ENCODE results near the gene MMP25. TPM values are rescaled to one million over a fixed set of nuclear protein-coding genes. Genes with fewer than 3 reads are reported as not detected.
"Not testable (repeated sequence)": the region's sequence is repeated elsewhere in the genome, so short reads cannot be mapped to it uniquely, and the experiment has no call there.

The MMP25 gene
- total RNA-seq, 4 donors from 2014 or later: 0.51 to 0.87 (median 0.83) TPM; not detected in 1

- Histone ChIP-seq H3K36me3 (no peaks in the 10 kb centered on the region), H3K4me3 (no peak overlapping the region), H3K4me1 (peaks cover 4% of the 10 kb centered on the region), H3K27ac (no peak overlapping the region), H3K9me3 (no peaks in the 10 kb centered on the region), H3K27me3 (no peaks in the 10 kb centered on the region)
- no peak for DNase-seq (ENCODE audit: low spot score in 2 of 2)
- TF ChIP-seq POLR2AphosphoS5 (IDR thresholded peaks at IDR 0.05): no peak
- no peak for TF ChIP-seq EP300 (IDR thresholded peaks at IDR 0.05)
- no peak for TF ChIP-seq POLR2A (IDR thresholded peaks at IDR 0.05)
- no peak for TF ChIP-seq CTCF (IDR thresholded peaks at IDR 0.05)
- 39% methylated on average over 10 of the region's 10 CpGs for WGBS
Observed at GRCh38 chr16:3075523-3075915, 29.2 kb downstream of the MMP25 start.

DNA sequence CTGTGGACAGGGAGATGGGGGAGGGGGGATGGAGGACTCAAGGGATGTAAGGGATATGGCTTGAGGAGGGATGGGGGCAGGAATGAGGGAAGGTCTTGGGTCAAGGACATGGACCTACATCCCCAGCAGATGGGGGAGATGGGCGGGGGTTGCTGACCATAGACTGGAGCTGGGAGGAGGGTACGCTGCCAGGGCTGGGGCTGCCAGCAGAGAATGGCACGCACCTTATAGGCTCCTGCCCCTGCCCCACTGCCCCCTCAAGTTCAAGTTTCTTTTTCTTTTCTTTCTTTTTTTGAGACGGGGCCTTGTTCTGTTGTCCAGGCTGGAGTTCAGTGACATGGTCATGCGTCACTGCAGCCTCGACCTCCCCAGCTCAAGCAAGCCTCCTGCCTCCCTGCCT, 29.6 kb downstream of the MMP25 start:
- H3K9me3 ChIP-seq; H3K36me3 ChIP-seq; H3K27me3 ChIP-seq; DNase-seq (ENCODE audit: low spot score in 2 of 2); H3K4me3 ChIP-seq; H3K4me1 ChIP-seq; H3K27ac ChIP-seq: not testable (repeated sequence)
- WGBS: 94% methylated on average over 6 of the region's 6 CpGs

DNA sequence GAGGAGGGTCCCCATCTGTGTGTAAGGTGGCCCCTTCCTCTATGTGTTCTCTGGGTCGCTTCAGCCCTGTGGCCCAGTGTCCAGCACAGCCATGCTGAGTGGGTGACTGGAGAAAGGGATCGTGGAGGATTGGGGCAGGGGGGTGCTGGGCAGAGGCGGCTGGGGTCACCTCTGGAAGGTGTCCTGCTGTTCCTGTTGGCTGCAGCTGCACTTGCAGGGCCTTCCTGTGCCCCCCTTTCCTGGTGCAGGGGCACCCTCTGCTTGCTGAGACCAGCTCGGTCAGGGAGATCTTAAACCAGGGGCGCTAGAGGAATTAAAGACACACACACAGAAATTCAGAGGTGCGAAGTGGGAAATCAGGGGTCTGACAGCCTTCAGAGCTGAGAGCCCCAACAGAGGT, 30.2 kb downstream of the MMP25 start:
- no peaks in the 10 kb centered on the region for H3K9me3 ChIP-seq
- H3K27me3 ChIP-seq: no peaks in the 10 kb centered on the region
- H3K36me3 ChIP-seq: no peaks in the 10 kb centered on the region
- WGBS: 79% methylated on average over 6 of the region's 6 CpGs
- H3K27ac ChIP-seq: no peak overlapping the region
- peaks cover 4% of the 10 kb centered on the region for H3K4me1 ChIP-seq
- H3K4me3 ChIP-seq: no peak overlapping the region
- DNase-seq (ENCODE audit: low spot score in 2 of 2): no peak
- TF ChIP-seq POLR2AphosphoS5 (IDR thresholded peaks at IDR 0.05): no peak
- no peak for TF ChIP-seq POLR2A (IDR thresholded peaks at IDR 0.05)
- TF ChIP-seq CTCF (IDR thresholded peaks at IDR 0.05): no peak
- TF ChIP-seq EP300 (IDR thresholded peaks at IDR 0.05): no peak

DNA sequence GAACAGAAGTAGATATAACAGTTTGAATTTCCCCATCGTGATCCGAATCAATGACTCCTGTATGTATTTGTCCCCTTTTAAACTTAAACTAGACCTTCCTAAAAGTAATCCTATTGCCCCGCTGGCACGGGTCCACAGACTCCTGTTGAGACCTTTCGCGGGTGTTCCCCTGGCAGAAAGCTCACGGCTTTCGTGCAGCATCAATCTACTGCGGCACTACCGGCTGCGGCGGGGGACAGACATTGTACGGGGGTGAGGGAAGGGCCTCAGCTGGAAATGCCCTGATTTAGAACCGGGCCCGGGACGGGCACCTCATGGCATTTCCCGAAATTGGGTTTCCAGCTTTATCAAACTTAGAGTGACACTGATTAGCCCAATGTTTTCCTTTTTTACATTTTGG, 33.7 kb downstream of the MMP25 start:
- 59% methylated on average over 17 of the region's 17 CpGs for WGBS

DNA sequence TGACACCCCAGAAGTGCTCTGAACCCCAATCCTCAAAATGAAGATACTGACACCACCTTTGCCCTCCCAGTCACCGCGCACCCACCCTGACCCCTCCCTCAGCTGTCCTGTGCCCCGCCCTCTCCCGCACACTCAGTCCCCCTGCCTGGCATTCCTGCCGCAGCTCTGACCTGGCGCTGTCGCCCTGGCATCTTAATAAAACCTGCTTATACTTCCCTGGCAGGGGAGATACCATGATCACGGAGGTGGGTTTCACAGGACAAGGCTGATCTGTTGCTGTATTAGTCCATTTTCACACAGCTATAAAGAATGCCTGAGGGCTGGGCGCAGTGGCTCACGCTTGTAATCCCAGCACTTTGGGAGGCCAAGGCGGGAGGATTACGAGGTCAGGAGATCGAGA, 35.6 kb downstream of the MMP25 start:
- not testable (repeated sequence) for H3K4me1 ChIP-seq; DNase-seq (ENCODE audit: low spot score in 2 of 2); H3K27me3 ChIP-seq; H3K36me3 ChIP-seq; H3K9me3 ChIP-seq; H3K27ac ChIP-seq; H3K4me3 ChIP-seq
- 91% methylated on average over 13 of the region's 13 CpGs for WGBS

More for the DNA sequence above, 33.7 kb downstream of the MMP25 start:
- Histone ChIP-seq H3K9me3 (no peaks in the 10 kb centered on the region), H3K36me3 (no peaks in the 10 kb centered on the region), H3K27me3 (no peaks in the 10 kb centered on the region), H3K4me1 (peaks cover 4% of the 10 kb centered on the region), H3K4me3 (no peak overlapping the region), H3K27ac (no peak overlapping the region)
- DNase-seq (ENCODE audit: low spot score in 2 of 2): no peak
- TF ChIP-seq CTCF (IDR thresholded peaks at IDR 0.05) (no peak), POLR2A (IDR thresholded peaks at IDR 0.05) (no peak), POLR2AphosphoS5 (IDR thresholded peaks at IDR 0.05) (no peak), EP300 (IDR thresholded peaks at IDR 0.05) (no peak)

GRCh38 chr16:3083408-3083807, 37.0 kb downstream of the MMP25 start:
- H3K36me3 ChIP-seq; DNase-seq (ENCODE audit: low spot score in 2 of 2): not testable (repeated sequence)
- 90% methylated on average over 2 of the region's 8 CpGs for WGBS

GRCh38 chr16:3084491-3084890, 38.1 kb downstream of the MMP25 start:
- H3K9me3 ChIP-seq: no peaks in the 10 kb centered on the region
- no peaks in the 10 kb centered on the region for H3K27me3 ChIP-seq
- DNase-seq (ENCODE audit: low spot score in 2 of 2): no peak
- no peak overlapping the region for H3K4me3 ChIP-seq
- H3K27ac ChIP-seq: no peak overlapping the region
- TF ChIP-seq CTCF (IDR thresholded peaks at IDR 0.05): no peak
- no peak for TF ChIP-seq EP300 (IDR thresholded peaks at IDR 0.05)
- 95% methylated on average over 1 of the region's 1 CpG for WGBS
- H3K36me3 ChIP-seq: no peaks in the 10 kb centered on the region
- H3K4me1 ChIP-seq: peaks cover 11% of the 10 kb centered on the region

More at GRCh38 chr16:3083408-3083807, 37.0 kb downstream of the MMP25 start:
- H3K4me1 ChIP-seq: peaks cover 12% of the 10 kb centered on the region
- not testable (repeated sequence) for H3K27me3 ChIP-seq, H3K9me3 ChIP-seq, H3K27ac ChIP-seq, H3K4me3 ChIP-seq
